ENCODE results near the gene SBF2. TPM values are rescaled to one million over a fixed set of nuclear protein-coding genes. Genes with fewer than 3 reads are reported as not detected.
"Not testable (repeated sequence)": the region's sequence is repeated elsewhere in the genome, so short reads cannot be mapped to it uniquely, and the experiment has no call there.

Gene SBF2
- total RNA-seq, 1 donor from 2014 or later = 26.2 TPM

- no peak for TF ChIP-seq CTCF (conservative IDR thresholded peaks at IDR 0.05; ENCODE audit: low read depth, low read length)
- DNase-seq (ENCODE audit: low read depth) = no peak
- no peak overlapping the region for H3K4me3 ChIP-seq (ENCODE audit: low read depth, low read length)
These were observed 163.1 kb downstream of the SBF2 start for GRCh38 chr11:10130875-10131274.

- H3K4me3 ChIP-seq (ENCODE audit: low read depth, low read length); DNase-seq (ENCODE audit: low read depth): not testable (repeated sequence)
These were observed 164.8 kb downstream of the SBF2 start for GRCh38 chr11:10129184-10129583.

DNA sequence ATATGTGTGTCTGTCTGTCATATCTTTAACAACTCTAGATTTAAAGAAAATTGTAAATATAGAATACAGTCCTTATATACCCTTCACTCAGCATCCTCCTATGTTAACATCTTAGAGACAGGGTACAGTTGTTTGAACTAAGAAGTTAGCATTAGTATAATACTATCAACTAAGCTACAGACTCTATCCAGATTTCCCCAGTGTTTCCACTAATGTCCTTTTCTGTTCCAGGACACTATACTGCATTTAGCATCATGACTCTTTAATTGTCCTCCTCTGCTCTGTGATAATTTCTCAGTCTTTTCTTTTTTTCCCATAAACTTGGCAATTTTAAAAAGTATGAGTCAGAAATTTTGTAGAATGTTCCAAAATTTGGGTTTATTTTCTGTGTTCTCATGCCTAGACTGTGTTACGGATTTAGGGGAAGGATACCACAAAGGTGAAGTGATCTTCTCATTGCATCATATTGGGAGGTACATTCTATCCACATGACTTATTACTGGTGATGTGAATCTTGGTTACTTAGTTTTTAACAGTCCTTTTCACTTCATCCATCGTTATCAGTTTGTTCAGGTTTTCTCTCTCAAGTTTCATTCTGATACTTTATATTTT lies 168.4 kb downstream of the SBF2 start:
- DNase-seq (ENCODE audit: low read depth) = no peak
- no peak overlapping the region for H3K4me3 ChIP-seq (ENCODE audit: low read depth, low read length)
- TF ChIP-seq CTCF (conservative IDR thresholded peaks at IDR 0.05; ENCODE audit: low read depth, low read length) = no peak

DNA sequence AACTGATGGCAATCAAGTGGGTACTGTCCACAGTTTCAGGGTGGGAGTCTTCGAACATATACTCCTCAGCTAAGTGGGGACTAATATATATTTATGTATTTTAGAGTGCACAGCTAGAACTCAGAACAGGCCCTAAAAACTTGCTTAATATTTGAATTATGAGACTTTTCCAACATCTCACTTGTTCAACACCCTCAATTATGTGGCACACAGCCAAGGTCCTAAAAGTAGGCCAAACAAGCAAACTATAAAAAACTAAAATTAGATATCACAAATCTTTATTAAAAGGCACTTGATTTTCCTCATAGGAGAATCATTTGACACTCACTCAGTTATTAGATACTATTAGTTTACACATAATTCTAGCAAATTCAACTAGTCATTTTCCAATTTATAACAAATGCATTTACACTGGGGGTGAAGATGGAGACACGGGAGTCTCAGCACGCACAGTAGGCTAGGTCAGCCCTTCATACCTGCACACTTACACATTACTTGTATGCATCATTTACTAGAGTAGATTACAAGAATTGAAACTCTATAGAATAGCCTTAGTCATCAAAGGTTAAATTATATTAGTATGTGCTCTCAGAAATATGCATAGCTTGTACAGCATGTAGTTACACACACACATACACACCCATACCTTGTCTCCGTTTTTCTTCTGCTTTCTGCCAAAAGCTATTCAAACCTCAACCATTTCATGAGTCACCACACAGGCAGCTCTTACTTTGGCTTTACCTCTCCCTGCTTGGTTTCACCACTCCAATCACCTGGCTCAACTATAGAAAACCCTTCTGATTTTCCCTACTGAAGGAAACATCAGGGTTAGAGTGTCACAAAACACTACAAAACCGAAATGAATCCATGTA lies 171.5 kb downstream of the SBF2 start:
- no peak overlapping the region for H3K4me3 ChIP-seq (ENCODE audit: low read depth, low read length)
- DNase-seq (ENCODE audit: low read depth) = peak; percentile 58
- TF ChIP-seq CTCF (conservative IDR thresholded peaks at IDR 0.05; ENCODE audit: low read depth, low read length) = no peak

- H3K4me3 ChIP-seq (ENCODE audit: low read depth, low read length) = no peak overlapping the region
- no peak for DNase-seq (ENCODE audit: low read depth)
- TF ChIP-seq CTCF (conservative IDR thresholded peaks at IDR 0.05; ENCODE audit: low read depth, low read length) = no peak
These were observed 175.2 kb downstream of the SBF2 start for GRCh38 chr11:10118865-10119264.

DNA sequence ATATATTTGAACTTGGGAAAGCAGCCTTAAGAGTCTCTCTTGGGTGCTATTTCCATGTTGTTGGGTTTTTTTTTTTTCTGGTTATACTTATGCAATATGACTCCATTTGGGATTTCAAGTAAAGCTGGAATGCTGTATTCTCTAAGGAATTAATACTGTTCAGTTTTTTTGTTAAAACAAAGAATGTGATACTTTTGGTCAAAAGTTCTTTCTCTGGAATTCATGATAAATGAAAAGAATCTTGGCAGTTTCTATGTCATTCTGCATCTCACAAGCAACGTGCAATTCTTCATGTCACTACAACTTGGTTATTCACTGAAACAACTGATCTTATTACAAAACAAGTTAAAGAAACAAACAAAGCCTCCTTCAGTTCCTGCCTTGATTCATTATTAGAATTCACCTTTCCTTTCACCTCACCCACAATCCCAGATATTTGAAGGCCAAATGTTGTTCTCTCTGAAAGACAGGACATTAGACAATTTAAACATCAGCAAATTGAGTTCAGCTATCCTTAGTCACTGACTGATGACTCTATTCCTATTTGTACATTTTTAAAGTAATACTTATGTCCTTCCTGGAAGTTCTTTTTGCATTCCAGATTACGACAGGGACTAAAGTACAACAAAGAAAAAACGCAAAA lies 176.2 kb downstream of the SBF2 start:
- no peak for TF ChIP-seq CTCF (conservative IDR thresholded peaks at IDR 0.05; ENCODE audit: low read depth, low read length)
- no peak for DNase-seq (ENCODE audit: low read depth)
- no peak overlapping the region for H3K4me3 ChIP-seq (ENCODE audit: low read depth, low read length)

- DNase-seq (ENCODE audit: low read depth) = no peak
- no peak for TF ChIP-seq CTCF (conservative IDR thresholded peaks at IDR 0.05; ENCODE audit: low read depth, low read length)
- H3K4me3 ChIP-seq (ENCODE audit: low read depth, low read length) = no peak overlapping the region
These were observed 177.4 kb downstream of the SBF2 start for GRCh38 chr11:10116588-10116987.

All from epithelial cell of proximal tubule (primary cell).